ENCODE measurements around the gene FAM114A2.
A peak's percentile ranks its signal among the peaks of the same experiment; 100 is the strongest.
"Not testable (repeated sequence)": the region's sequence is repeated elsewhere in the genome, so short reads cannot be mapped to it uniquely, and the experiment has no call there.

FAM114A2 gene

DNA sequence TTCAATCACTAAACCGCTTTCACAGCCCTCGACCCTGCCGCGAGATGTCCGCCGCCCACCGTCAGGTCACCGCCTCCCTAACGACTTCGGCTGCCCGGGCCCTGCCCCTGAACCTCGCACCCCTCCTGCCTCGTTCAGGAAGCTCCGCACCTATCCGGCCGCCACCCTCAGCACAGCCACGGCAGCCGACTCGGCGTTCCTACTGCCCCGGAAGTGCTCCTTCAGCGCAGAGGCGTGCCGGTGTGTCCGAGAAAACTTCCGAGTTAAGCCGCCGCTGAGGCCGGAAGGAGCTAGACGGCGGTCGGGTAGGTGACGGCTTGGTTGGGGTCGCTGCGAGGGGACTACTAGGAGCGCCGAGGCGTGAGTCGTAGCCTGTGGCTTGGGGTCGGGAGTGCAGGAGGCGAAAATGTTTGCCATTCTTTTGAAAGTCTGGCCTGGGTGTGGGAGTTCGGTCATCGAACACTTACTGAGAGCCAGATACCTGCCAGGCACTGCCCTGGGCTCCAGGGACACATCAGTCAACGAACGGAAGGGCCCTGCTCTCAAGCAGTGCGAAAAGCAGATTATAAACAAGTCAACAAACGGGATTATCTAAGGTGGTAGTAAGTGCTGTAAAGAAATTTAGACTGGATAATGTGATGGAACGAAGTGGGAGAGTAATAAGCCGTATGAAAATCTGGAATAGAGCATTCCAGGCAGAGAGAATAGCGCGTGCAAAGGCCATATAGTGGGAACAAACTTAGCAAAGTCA lies at the start of gene FAM114A2, which contains the start of gene MFAP3:
TSS of gene FAM114A2 (minus strand) at position 204 of the 751 bp plus-strand sequence. CDS start 3,957 bp downstream, outside the sequence.
TSS of gene MFAP3 (plus strand) at position 261 of the 751 bp plus-strand sequence. CDS start 10,756 bp downstream, outside the sequence.
- peak; percentile 69 for DNase-seq

GRCh38 chr5:154087260-154087659 lies 48.5 kb upstream of the FAM114A2 start:
- DNase-seq = no peak

GRCh38 chr5:154086641-154087040 lies 47.9 kb upstream of the FAM114A2 start:
- DNase-seq = no peak

GRCh38 chr5:154086146-154086545 lies 47.4 kb upstream of the FAM114A2 start:
- DNase-seq = no peak

GRCh38 chr5:154084062-154084639 lies 45.4 kb upstream of the FAM114A2 start:
- no peak for DNase-seq

GRCh38 chr5:154081246-154081645 lies 42.5 kb upstream of the FAM114A2 start:
- DNase-seq = no peak

DNA sequence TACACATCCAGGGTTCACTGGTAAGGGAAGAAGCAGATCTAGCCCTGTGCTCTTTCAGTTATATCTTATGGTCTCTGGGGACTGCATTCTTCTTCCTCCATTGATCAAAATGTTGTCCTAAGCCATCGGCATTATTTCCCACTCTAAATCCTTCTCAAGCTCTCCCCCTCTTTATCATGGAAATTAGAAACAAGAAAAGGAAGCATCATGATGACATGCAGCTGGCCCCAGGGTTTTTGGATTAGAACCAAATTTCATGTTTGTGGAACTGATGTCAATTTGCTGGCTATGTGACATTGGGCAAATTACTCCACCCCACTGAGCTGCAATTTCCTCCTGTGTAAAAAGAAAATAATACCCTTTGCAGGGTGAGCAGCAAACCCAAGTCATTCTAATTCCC lies 39.6 kb upstream of the FAM114A2 start:
- DNase-seq = no peak

DNA sequence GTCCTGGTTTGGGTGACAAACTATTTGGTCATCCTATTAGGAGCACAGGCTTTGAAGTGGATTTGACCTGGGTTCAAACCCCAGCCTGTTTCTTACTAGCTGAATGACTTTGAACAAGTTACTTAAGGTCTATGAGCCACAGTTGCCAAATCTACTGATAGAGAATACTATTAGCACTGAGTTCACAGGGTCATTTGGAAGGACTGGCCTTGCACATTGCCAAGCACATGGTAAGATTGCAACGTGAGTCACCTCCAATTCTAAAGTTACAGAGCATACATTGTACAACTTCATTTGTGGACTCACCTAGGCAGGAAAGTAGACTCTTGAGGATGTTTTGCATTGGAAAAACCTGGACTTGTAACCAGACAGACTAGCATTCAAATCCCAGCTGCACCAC lies 39.0 kb upstream of the FAM114A2 start:
- DNase-seq = no peak

DNA sequence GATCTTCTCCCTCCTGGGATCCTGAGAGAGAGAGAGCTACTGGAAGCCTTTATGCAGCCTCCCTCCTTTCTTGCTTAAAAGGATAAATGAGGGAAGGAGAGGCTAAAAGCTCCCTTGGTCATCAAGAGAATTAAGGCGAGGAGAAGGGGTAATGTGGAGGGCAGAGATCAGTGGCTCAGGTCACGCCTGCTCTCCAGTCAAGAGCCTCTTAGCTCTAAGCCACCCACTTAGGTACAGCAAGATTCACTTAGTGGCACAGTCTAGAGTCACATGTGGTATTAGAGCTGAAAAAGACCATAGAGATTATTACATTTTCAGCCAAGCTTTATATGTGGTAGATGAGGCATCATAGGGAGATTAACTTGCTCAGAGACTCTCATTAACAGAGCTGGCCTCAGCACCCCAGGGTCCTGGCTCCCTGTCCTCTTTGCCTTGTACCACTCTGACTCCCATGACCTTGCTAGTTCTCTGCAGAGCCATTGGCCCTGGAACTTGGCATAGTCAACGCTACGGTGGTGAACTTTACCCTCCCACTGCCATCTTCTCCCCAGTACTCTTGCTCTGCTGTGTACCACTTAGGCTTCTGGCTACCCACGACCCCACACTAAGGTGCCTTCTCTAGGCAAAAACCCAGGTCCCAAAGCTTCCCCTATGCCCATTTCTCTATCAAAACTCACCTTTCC lies 37.7 kb upstream of the FAM114A2 start:
- no peak for DNase-seq

DNA sequence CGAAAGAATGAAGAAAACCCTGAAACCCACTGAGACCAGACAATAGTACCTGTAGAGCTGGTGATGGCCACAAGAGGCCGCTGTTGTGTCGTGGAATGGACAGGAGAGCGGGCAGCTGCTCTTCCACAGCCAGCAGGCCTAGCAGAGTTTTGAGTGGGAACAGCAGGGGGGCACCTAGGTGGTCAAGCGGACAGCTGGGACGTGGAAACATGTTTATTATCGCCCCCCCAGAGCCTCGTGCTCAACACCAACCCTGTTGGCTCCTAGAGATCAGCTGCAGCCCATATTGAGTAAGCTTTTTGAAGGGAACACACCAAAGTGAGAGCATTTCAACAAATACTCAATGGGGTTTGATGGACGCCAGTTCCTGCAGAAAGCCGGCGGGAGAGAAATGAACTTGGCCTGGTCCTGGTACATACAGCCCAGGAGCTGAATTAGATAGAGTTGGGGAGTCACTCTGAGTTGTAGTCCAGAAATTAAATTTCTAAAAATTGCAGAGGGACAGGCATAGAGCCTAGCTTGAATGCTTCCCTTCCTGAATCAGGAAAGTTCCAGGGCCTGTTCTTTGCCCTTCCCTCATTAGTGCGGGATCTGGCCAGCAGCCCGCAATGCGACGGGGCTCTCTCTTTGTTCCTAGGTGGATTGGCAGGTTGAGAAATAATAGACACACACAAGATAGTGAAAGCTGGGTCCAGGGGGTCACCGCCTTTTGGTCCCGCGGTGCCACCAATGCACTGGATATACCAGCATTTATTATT lies 33.9 kb upstream of the FAM114A2 start:
- peak; percentile 61 for DNase-seq

- DNase-seq = no peak
These were observed 33.2 kb upstream of the FAM114A2 start for GRCh38 chr5:154071799-154072413.

DNA sequence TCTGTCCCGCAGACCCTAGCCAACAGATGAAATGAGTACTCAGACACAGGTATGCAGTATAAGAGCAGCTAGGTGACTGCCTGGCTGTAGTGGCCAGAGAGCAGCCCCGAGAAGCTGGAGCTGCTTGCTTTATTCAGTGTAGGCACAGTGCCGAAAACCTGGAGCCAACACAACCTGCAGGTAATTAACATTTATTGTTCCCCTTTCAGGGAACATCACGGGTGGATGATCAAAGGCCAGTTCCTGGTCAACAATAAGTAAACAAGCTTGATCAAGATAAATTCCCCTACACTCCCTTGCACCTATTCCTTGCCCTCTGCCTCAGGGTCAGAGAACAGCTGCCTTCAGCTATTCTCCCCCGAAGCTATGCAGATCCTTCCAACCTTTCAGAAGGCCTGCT lies 31.1 kb upstream of the FAM114A2 start:
- DNase-seq = not testable (repeated sequence)

DNA sequence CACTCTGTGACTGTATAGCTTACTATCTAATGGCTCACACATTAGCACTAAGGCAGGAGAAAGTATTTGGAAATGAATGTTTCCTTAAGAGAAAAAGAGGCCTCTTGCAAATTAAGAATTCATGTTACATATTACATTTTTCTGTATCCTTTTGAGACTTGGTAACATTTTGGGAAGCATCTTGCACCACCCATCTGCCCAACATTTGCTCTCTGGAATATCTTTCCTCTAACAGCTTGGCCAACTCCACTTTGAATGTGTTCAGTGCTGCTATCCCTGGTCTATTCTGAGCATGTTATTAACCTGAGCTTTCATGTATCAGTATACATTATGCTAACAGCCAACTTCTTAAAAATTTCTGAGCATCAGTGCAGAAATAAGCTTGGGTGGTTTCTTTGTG lies 27.3 kb upstream of the FAM114A2 start:
- no peak for DNase-seq

- no peak for DNase-seq
These were observed 24.7 kb upstream of the FAM114A2 start for GRCh38 chr5:154063372-154063771.

DNA sequence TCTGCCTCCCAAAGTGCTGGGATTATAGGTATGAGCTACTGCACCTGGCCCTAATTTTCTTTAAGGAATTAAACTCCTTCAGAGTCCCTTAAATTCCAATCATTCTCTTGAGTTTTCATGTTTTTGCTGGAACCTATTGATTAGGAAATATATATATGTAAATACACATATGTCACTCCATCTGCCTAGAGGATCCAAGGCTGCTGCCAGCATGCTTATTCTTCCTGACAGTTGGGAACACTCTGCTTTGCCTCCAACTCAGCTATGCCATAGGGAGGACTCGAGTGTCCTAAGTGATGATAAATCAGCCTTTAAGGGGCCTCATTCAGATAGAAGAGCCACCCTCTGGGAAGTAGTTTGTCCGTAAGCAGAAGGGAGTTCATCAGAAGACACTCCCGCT lies 21.9 kb upstream of the FAM114A2 start:
- DNase-seq = no peak

- DNase-seq = no peak
These were observed 20.9 kb upstream of the FAM114A2 start for GRCh38 chr5:154059583-154059982.

DNA sequence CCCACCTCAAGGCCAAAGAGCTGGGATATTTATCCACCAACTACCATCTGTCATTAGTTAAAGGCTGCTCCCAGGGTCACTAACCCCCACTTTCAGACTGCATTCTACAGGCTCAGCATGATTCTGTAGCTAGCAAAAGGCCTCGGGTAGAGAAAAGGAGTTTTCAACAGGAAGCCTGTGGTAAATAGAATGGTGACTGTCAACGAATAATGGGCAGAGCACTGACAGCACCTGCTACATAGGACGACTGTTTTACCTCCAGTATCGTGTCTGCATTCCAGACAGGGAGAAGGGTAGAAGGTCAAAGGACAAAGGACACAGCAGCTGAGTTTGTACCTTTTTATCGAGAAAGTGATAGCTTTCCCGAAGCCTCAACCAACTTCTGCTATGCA lies 20.3 kb upstream of the FAM114A2 start:
- no peak for DNase-seq

DNA sequence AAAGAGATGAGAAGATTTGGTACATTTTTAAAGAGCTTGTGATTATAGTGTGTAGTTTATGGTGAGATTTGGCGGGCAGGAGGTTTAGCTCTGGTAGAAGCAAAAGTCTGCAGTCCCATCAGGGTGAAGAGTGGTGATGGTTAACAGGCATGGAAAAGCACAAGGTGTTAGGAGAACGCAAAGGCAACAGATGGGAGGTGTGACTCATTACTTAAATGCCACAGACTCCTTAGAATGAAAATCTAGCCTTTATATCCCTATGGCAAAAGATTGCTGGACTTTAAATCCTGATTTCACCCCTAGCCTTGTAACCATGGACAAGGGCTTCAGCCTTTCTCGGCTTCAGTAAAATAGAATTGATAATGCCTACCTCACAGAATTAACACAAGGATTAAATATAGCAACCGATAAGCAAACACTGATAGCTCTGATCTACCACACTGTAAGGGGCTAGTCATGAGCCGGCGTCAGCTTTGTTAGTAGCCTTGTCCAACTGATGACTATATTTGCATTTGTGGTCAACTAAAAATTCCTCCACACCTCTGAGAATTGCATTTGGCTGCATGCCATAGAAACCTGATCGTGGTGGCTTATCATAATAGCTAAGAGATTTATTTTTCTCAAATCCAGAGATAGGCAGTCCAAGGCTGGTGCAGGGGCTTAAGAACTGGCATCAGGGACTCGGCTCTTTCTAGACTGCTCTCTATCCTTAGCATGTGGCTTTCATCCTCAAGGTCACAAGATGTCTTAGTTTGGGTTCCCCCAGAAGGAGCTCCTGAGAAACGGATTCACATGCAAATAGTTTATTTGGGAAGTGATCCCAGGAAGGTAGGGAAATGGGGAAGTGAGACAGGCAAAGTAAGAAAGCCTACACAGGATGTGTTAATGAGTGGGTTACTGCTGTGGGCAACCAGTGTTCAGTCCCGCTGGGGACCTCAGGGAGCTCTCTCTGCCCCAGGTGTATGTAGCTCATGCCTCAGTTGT lies 19.6 kb upstream of the FAM114A2 start:
- DNase-seq = peak; percentile 14

DNA sequence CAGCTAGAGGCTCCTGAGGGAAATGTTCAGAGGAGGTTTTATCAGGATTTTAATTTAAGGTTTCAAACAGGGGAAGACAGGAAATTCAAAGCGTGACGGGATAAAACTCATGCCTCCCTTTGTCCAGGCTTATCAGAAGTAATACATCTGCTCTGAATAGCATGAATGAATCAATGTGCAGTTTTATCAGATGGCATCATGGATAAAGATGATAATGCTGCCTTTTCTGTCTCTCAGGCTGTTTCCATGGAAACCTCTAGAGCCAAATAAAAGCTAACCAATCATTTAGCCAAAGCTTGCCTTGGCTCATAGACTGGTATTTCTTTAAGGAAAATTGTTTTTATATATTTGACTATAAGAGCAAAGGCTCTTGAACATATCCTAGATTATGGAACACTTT lies 16.5 kb upstream of the FAM114A2 start:
- DNase-seq = no peak

- DNase-seq = no peak
These were observed 14.8 kb upstream of the FAM114A2 start for GRCh38 chr5:154053468-154053867.

DNA sequence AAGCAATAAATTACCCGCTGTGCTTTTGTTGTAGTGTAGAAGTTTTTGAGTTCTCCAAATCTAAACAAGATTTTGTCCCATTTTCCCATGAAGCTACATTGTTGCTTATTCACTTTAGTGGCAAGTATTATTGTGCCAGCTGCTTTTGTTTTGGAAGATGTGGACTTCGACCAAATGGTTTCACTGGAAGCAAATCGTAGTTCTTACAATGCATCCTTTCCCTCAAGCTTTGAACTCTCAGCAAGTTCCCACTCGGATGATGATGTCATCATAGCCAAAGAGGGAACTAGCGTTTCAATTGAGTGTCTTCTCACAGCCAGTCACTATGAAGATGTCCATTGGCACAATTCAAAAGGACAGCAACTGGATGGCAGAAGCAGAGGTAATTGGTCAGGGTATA lies 10.9 kb upstream of the FAM114A2 start:
- no peak for DNase-seq

DNA sequence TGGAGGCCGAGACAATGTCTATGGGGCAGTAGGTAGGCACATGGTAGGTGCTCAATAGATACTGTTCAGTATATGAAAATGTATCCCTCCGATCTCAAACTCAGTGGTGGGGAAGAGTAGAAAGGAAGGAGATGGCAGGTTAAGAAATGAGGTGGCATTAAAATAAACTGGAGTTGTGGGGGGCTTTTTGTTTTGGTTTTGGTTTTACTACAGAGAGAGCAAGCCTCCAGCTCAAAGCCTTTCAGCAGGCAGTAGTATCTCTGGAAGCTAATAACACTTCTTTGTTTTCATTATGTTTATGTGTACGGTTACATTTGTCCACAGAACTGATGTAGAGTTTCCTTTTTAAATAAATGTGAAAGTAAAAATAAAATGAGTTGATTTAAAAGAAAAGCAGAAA lies 8.6 kb upstream of the FAM114A2 start:
- DNase-seq = no peak
